Neutrophil (primary cell): ENCODE results near the gene SPAG16.

Experiments used
- H3K27ac ChIP-seq: fragments of 200-600 bp; sonication (generic); 2 replicates; pipeline ENCODE4 v1.5.1; 2016; ENCODE audit warnings: mild to moderate bottlenecking, moderate library complexity
- H3K27me3 ChIP-seq: fragments of 200-600 bp; sonication (generic); 2 replicates; pipeline ENCODE4 v1.6.0; 2016; ENCODE audit warnings: mild to moderate bottlenecking
- H3K36me3 ChIP-seq: fragments of 200-600 bp; sonication (generic); 2 replicates; pipeline ENCODE4 v1.5.1; 2017
- H3K4me1 ChIP-seq, 2 experiments: fragments of 200-600 bp in 1 of 2; sonication (generic) in 1 of 2; 1 replicate in 1 of 2; 2 replicates in 1 of 2; pipeline versions ENCODE4 v1.5.1 to v1.6.1; 2013 to 2016; ENCODE audit warnings: low read depth in 1 of 2, low read length in 1 of 2, mild to moderate bottlenecking in 1 of 2, moderate library complexity in 1 of 2; ENCODE audit not compliant: control insufficient read depth in 1 of 2, insufficient read depth in 1 of 2
- H3K4me3 ChIP-seq, 2 experiments: fragments of 200-600 bp in 1 of 2; sonication (generic) in 1 of 2; 1 replicate in 1 of 2; 2 replicates in 1 of 2; pipeline ENCODE4 v1.5.1; 2013 to 2016; ENCODE audit warnings: low read depth in 1 of 2, low read length in 1 of 2, mild to moderate bottlenecking in 1 of 2, moderate library complexity in 1 of 2
- H3K9me3 ChIP-seq: fragments of 200-600 bp; sonication (generic); 2 replicates; pipeline ENCODE4 v1.5.1; 2016
- CTCF ChIP-seq: fragments of 200-600 bp; sonication (generic); IDR thresholded peaks from 2 replicates; pipeline ENCODE4 v1.5.1; 2016; ENCODE audit warnings: antibody characterized with exemption

The SPAG16 gene

GRCh38 chr2:213415093-213415492 is 130.8 kb downstream of the SPAG16 start:
- no peaks in the 10 kb centered on the region for H3K4me1 ChIP-seq
- no peaks in the 10 kb centered on the region for H3K27me3 ChIP-seq
- no peak overlapping the region for H3K27ac ChIP-seq
- H3K36me3 ChIP-seq = no peaks in the 10 kb centered on the region
- TF ChIP-seq CTCF = no peak
- no peaks in the 10 kb centered on the region for H3K9me3 ChIP-seq
- no peak overlapping the region for H3K4me3 ChIP-seq

DNA sequence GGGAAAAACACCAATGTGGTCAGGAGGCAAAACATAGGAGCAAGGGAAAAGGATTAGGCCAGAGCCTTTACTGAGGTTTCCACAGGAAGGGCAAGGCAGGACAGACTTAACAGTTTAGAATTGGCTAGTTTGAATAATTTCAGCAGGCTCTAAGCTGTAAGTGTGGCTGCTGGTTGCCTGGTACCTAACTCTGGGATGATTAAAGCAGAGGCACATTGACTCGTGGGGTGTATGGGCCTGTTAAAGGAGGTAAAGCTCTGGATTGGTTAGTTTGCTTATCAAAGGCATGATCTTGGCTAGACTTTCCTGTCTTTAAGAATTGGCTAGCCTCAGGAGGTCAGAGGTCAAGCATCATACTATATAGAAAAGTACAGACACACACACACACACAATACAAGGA is 132.6 kb downstream of the SPAG16 start:
- no peak overlapping the region for H3K4me3 ChIP-seq
- H3K9me3 ChIP-seq = no peaks in the 10 kb centered on the region
- no peak overlapping the region for H3K27ac ChIP-seq
- no peaks in the 10 kb centered on the region for H3K27me3 ChIP-seq
- no peaks in the 10 kb centered on the region for H3K36me3 ChIP-seq
- TF ChIP-seq CTCF = no peak
- H3K4me1 ChIP-seq = no peaks in the 10 kb centered on the region

- Histone ChIP-seq H3K9me3 (no peaks in the 10 kb centered on the region), H3K4me3 (no peak overlapping the region), H3K36me3 (no peaks in the 10 kb centered on the region), H3K4me1 (no peaks in the 10 kb centered on the region), H3K27me3 (no peaks in the 10 kb centered on the region), H3K27ac (no peak overlapping the region)
- no peak for TF ChIP-seq CTCF
Observed at GRCh38 chr2:213419980-213420379, 135.7 kb downstream of the SPAG16 start.

GRCh38 chr2:213420828-213421385 is 136.6 kb downstream of the SPAG16 start:
- H3K27me3 ChIP-seq = no peaks in the 10 kb centered on the region
- no peak for TF ChIP-seq CTCF
- no peak overlapping the region for H3K27ac ChIP-seq

GRCh38 chr2:213422211-213422610 is 137.9 kb downstream of the SPAG16 start:
- no peak overlapping the region for H3K4me3 ChIP-seq
- no peak for TF ChIP-seq CTCF
- no peaks in the 10 kb centered on the region for H3K4me1 ChIP-seq
- no peaks in the 10 kb centered on the region for H3K27me3 ChIP-seq
- H3K9me3 ChIP-seq = no peaks in the 10 kb centered on the region
- no peak overlapping the region for H3K27ac ChIP-seq
- H3K36me3 ChIP-seq = no peaks in the 10 kb centered on the region

More at GRCh38 chr2:213420828-213421385, 136.6 kb downstream of the SPAG16 start:
- H3K4me1 ChIP-seq = no peaks in the 10 kb centered on the region
- H3K36me3 ChIP-seq = no peaks in the 10 kb centered on the region
- no peaks in the 10 kb centered on the region for H3K9me3 ChIP-seq
- H3K4me3 ChIP-seq = no peak overlapping the region

DNA sequence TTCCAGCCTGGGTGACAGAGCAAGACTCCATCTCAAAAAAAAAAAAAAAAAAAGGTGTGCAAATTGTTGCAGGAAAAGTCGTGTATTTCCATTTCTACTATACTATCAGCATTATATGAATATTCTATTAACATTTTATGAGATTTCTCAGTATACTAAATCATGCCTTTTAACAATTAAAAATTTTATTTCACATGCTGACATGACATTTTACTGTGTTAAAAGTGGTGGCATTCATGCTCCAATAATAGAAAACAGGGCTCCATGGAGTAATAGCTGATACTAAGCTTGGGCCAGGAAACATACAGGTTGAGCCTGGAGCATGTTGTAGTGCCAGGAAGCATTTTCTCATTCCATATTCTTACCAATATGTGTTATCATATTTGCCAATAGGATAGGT is 141.4 kb downstream of the SPAG16 start:
- no peak overlapping the region for H3K27ac ChIP-seq
- H3K36me3 ChIP-seq = no peaks in the 10 kb centered on the region
- H3K9me3 ChIP-seq = no peaks in the 10 kb centered on the region
- no peaks in the 10 kb centered on the region for H3K27me3 ChIP-seq
- H3K4me1 ChIP-seq = no peaks in the 10 kb centered on the region
- no peak overlapping the region for H3K4me3 ChIP-seq
- no peak for TF ChIP-seq CTCF
